SK-N-MC (cell line): ENCODE measurements around the gene BMPR1A.
"Not testable (repeated sequence)": the region's sequence is repeated elsewhere in the genome, so short reads cannot be mapped to it uniquely, and the experiment has no call there.

ENCODE experiments used
- DNase-seq: peaks from one replicate; pipeline ENCODE4 v3.0.0-alpha.2; 2011; ENCODE audit warnings: low read depth, low spot score
- H3K27ac ChIP-seq: fragments of 200-600 bp; sonication (generic); 2 replicates; pipeline ENCODE4 v1.5.1; 2016; ENCODE audit warnings: mixed run types
- H3K36me3 ChIP-seq: fragments of 200-600 bp; sonication (generic); 2 replicates; pipeline ENCODE4 v1.6.1; 2017; ENCODE audit warnings: antibody characterized with exemption, low read length, mixed read lengths; ENCODE audit not compliant: insufficient read depth
- H3K4me3 ChIP-seq: fragments of 200-600 bp; sonication (generic); 2 replicates; pipeline ENCODE4 v1.5.1; 2016
- H3K9ac ChIP-seq: fragments of 200-600 bp; sonication (generic); 2 replicates; pipeline ENCODE4 v1.8.0; 2017; ENCODE audit warnings: mixed run types, mixed read lengths; ENCODE audit not compliant: insufficient read length
- H3K9me3 ChIP-seq: fragments of 200-600 bp; sonication (generic); 2 replicates; pipeline ENCODE4 v1.6.1; 2017; ENCODE audit warnings: low read depth, mild to moderate bottlenecking, antibody characterized with exemption, low read length, moderate library complexity, mixed read lengths
- EZH2 ChIP-seq: fragments of 200-600 bp; sonication (generic); IDR thresholded peaks from one replicate; pipeline ENCODE4 v1.6.1; 2017; ENCODE audit warnings: antibody characterized with exemption
- FOXP2 ChIP-seq: optimal IDR thresholded peaks from 2 replicates; pipeline ENCODE3; 2011; ENCODE audit warnings: mild to moderate bottlenecking, moderate library complexity; ENCODE audit not compliant: insufficient read depth; ENCODE audit errors: extremely low read length, control extremely low read depth
- POLR2AphosphoS5 ChIP-seq: IDR thresholded peaks from 2 replicates; pipeline ENCODE4 v1.6.1; 2012; ENCODE audit warnings: mild to moderate bottlenecking, low read depth, low read length, borderline replicate concordance

The BMPR1A gene

GRCh38 chr10:86970162-86970981 is 214.0 kb downstream of the BMPR1A start:
- Histone ChIP-seq H3K4me3 (no peak overlapping the region), H3K27ac (no peak overlapping the region)

GRCh38 chr10:86970982-86971231 is 214.5 kb downstream of the BMPR1A start:
- Histone ChIP-seq H3K9me3 (no peaks in the 10 kb centered on the region), H3K36me3 (no peaks in the 10 kb centered on the region), H3K27ac (no peak overlapping the region), H3K9ac (no peak overlapping the region), H3K4me3 (no peak overlapping the region)
- no peak for DNase-seq
- TF ChIP-seq EZH2 = no peak
- TF ChIP-seq POLR2AphosphoS5 = no peak
- no peak for TF ChIP-seq FOXP2

More at GRCh38 chr10:86970162-86970981, 214.0 kb downstream of the BMPR1A start:
- Histone ChIP-seq H3K9me3 (no peaks in the 10 kb centered on the region), H3K36me3 (no peaks in the 10 kb centered on the region), H3K9ac (no peak overlapping the region)
- DNase-seq = no peak
- TF ChIP-seq POLR2AphosphoS5 = no peak
- no peak for TF ChIP-seq EZH2
- TF ChIP-seq FOXP2 = no peak

- no peaks in the 10 kb centered on the region for H3K9me3 ChIP-seq
- DNase-seq = no peak
- no peak overlapping the region for H3K27ac ChIP-seq
- no peak overlapping the region for H3K9ac ChIP-seq
- H3K36me3 ChIP-seq = no peaks in the 10 kb centered on the region
- H3K4me3 ChIP-seq = no peak overlapping the region
- no peak for TF ChIP-seq POLR2AphosphoS5
- TF ChIP-seq EZH2 = no peak
- no peak for TF ChIP-seq FOXP2
Measured at GRCh38 chr10:86971232-86971991, 215.0 kb downstream of the BMPR1A start.

- no peak overlapping the region for H3K27ac ChIP-seq
- H3K9ac ChIP-seq = no peak overlapping the region
- no peaks in the 10 kb centered on the region for H3K36me3 ChIP-seq
- no peaks in the 10 kb centered on the region for H3K9me3 ChIP-seq
- DNase-seq = no peak
- TF ChIP-seq FOXP2 = no peak
- H3K4me3 ChIP-seq = no peak overlapping the region
Measured at GRCh38 chr10:86972613-86973380, 216.4 kb downstream of the BMPR1A start.

GRCh38 chr10:86974484-86974883 is 218.1 kb downstream of the BMPR1A start:
- H3K9me3 ChIP-seq = no peaks in the 10 kb centered on the region
- no peaks in the 10 kb centered on the region for H3K36me3 ChIP-seq
- no peak for DNase-seq
- H3K4me3 ChIP-seq = no peak overlapping the region
- no peak overlapping the region for H3K9ac ChIP-seq
- TF ChIP-seq FOXP2 = no peak
- TF ChIP-seq EZH2 = no peak
- TF ChIP-seq POLR2AphosphoS5 = no peak
- H3K27ac ChIP-seq = no peak overlapping the region

GRCh38 chr10:86976362-86977056 is 220.1 kb downstream of the BMPR1A start:
- Histone ChIP-seq H3K36me3 (no peaks in the 10 kb centered on the region), H3K9me3 (no peaks in the 10 kb centered on the region), H3K4me3 (no peak overlapping the region), H3K27ac (no peak overlapping the region), H3K9ac (no peak overlapping the region)
- TF ChIP-seq EZH2 = no peak
- no peak for TF ChIP-seq POLR2AphosphoS5
- TF ChIP-seq FOXP2 = no peak
- no peak for DNase-seq

- DNase-seq, H3K9ac ChIP-seq, H3K36me3 ChIP-seq, H3K27ac ChIP-seq, H3K9me3 ChIP-seq, H3K4me3 ChIP-seq: not testable (repeated sequence)
Measured at GRCh38 chr10:86978457-86978856, 222.0 kb downstream of the BMPR1A start.

GRCh38 chr10:86979296-86979818 is 222.9 kb downstream of the BMPR1A start:
- DNase-seq = no peak
- TF ChIP-seq EZH2 (no peak), FOXP2 (no peak), POLR2AphosphoS5 (no peak)
- Histone ChIP-seq H3K9ac (no peak overlapping the region), H3K9me3 (no peaks in the 10 kb centered on the region), H3K27ac (no peak overlapping the region), H3K36me3 (no peaks in the 10 kb centered on the region), H3K4me3 (no peak overlapping the region)
